IMR-90 (cell line): ENCODE measurements around the gene CARS2. TPM values are rescaled to one million over a fixed set of nuclear protein-coding genes. Genes with fewer than 3 reads are reported as not detected.

ENCODE experiments used
- ATAC-seq: fragments of 200-7000 bp; cut with Tn5 transposase; 2 replicates; pipeline ENCODE4 v1.9.1; 2020; ENCODE audit warnings: low read depth, mild to moderate bottlenecking, moderate library complexity
- BruUV-seq: library from RNA; stranded (reverse); fragments of 400-500 nt; replicated peaks from 2 replicates; lab custom pipeline; 2021; lab: Mats Ljungman, UMichigan
- CTCF ChIA-PET: fragments of 300-600 bp; formaldehyde crosslinking; extraction: SDS; loops from one replicate; lab custom pipeline; 2021; ENCODE audit warnings: antibody characterized with exemption; lab: Yijun Ruan, JAX
- POLR2A ChIA-PET: fragments of 300-600 bp; sonication (Branson Sonifier 250); formaldehyde crosslinking; loops from one replicate; lab custom pipeline; 2022; ENCODE audit warnings: antibody characterized with exemption; ENCODE audit not compliant: unreplicated experiment; lab: Charles Lee
- DNase-seq: peaks from one replicate; pipeline ENCODE4 v3.0.0; 2013
- H2AFZ ChIP-seq: replicated peaks from 2 replicates; pipeline ENCODE3; 2013; ENCODE audit warnings: low read length, mild to moderate bottlenecking; ENCODE audit not compliant: poor library complexity
- H2AK5ac ChIP-seq: 2 replicates; pipeline ENCODE4 v1.6.1; 2013; ENCODE audit warnings: low read depth, low read length, inconsistent platforms
- H2AK9ac ChIP-seq: replicated peaks from 2 replicates; pipeline ENCODE3; 2013; ENCODE audit warnings: mild to moderate bottlenecking, low read depth, low read length, moderate library complexity; ENCODE audit not compliant: poor library complexity
- H2BK120ac ChIP-seq: 2 replicates; pipeline ENCODE4 v1.6.1; 2013; ENCODE audit warnings: low read depth, low read length, inconsistent platforms
- H2BK15ac ChIP-seq: 3 replicates; pipeline ENCODE4 v1.6.1; 2013; ENCODE audit warnings: low read depth, low read length, inconsistent platforms
- H2BK20ac ChIP-seq: 2 replicates; pipeline ENCODE4 v1.6.1; 2013; ENCODE audit warnings: low read depth, mild to moderate bottlenecking, inconsistent platforms, low read length, moderate library complexity
- H2BK5ac ChIP-seq: 2 replicates; pipeline ENCODE4 v1.6.1; 2013; ENCODE audit warnings: mild to moderate bottlenecking, low read depth, low read length, inconsistent platforms; ENCODE audit not compliant: poor library complexity, severe bottlenecking
- H3K14ac ChIP-seq: replicated peaks from 2 replicates; pipeline ENCODE4 v1.6.1; 2013; ENCODE audit warnings: low read depth, low read length, inconsistent platforms
- H3K18ac ChIP-seq: 2 replicates; pipeline ENCODE4 v1.6.1; 2013; ENCODE audit warnings: low read depth, low read length, control low read depth
- H3K23ac ChIP-seq: 2 replicates; pipeline ENCODE4 v1.6.1; 2013; ENCODE audit warnings: low read depth, low read length, inconsistent platforms
- H3K27ac ChIP-seq: 2 replicates; pipeline ENCODE4 v1.5.1; 2013; ENCODE audit warnings: mild to moderate bottlenecking, control low read depth, low read length; ENCODE audit not compliant: insufficient read depth
- H3K27me3 ChIP-seq: 2 replicates; pipeline ENCODE4 v1.6.1; 2013; ENCODE audit warnings: low read length; ENCODE audit not compliant: control insufficient read depth, insufficient read depth
- H3K36me3 ChIP-seq: 2 replicates; pipeline ENCODE4 v1.6.1; 2013; ENCODE audit warnings: low read length, mixed read lengths; ENCODE audit not compliant: control insufficient read depth, insufficient read depth
- H3K4ac ChIP-seq: 2 replicates; pipeline ENCODE4 v1.6.1; 2013; ENCODE audit warnings: low read depth, low read length, inconsistent platforms
- H3K4me1 ChIP-seq: 2 replicates; pipeline ENCODE4 v1.6.1; 2013; ENCODE audit warnings: low read length, mixed read lengths; ENCODE audit not compliant: control insufficient read depth, insufficient read depth
- H3K4me2 ChIP-seq: 2 replicates; pipeline ENCODE4 v1.6.1; 2013; ENCODE audit warnings: low read depth, mild to moderate bottlenecking, control low read depth, low read length, moderate library complexity
- H3K4me3 ChIP-seq: 2 replicates; pipeline ENCODE4 v1.5.1; 2013; ENCODE audit warnings: low read depth, mild to moderate bottlenecking, control low read depth, low read length, moderate library complexity; ENCODE audit not compliant: insufficient read depth
- H3K56ac ChIP-seq: 2 replicates; pipeline ENCODE4 v1.6.1; 2013; ENCODE audit warnings: low read length, inconsistent platforms; ENCODE audit not compliant: insufficient read depth; ENCODE audit errors: extremely low read depth
- H3K79me1 ChIP-seq, 2 experiments: 2 replicates each; pipeline ENCODE4 v1.6.1; 2013; ENCODE audit warnings: low read length in 2 of 2, inconsistent platforms in 1 of 2, low read depth in 1 of 2
- H3K9ac ChIP-seq: 2 replicates; pipeline ENCODE4 v1.6.1; 2013; ENCODE audit warnings: low read depth, low read length, control low read depth
- H3K9me1 ChIP-seq: 2 replicates; pipeline ENCODE4 v1.6.1; 2013; ENCODE audit warnings: low read length, inconsistent platforms; ENCODE audit not compliant: insufficient read depth
- H3K9me3 ChIP-seq: 2 replicates; pipeline ENCODE4 v1.6.1; 2013; ENCODE audit warnings: low read length; ENCODE audit not compliant: control insufficient read depth, insufficient read depth
- H4K20me1 ChIP-seq: 2 replicates; pipeline ENCODE4 v1.6.1; 2013; ENCODE audit warnings: low read length, inconsistent platforms; ENCODE audit not compliant: insufficient read depth
- H4K5ac ChIP-seq: 2 replicates; pipeline ENCODE4 v1.6.1; 2013; ENCODE audit warnings: mild to moderate bottlenecking, low read depth, low read length, control low read depth
- H4K8ac ChIP-seq, 2 experiments: 2 replicates each; pipeline ENCODE4 v1.6.1; 2013; ENCODE audit warnings: low read depth in 2 of 2, low read length in 2 of 2, control low read depth in 1 of 2, inconsistent platforms in 1 of 2
- H4K91ac ChIP-seq: 2 replicates; pipeline ENCODE4 v1.6.1; 2013; ENCODE audit warnings: low read depth, low read length, inconsistent platforms; ENCODE audit not compliant: insufficient read depth
- BHLHE40 ChIP-seq: fragments of 150-350 bp; IDR thresholded peaks from 2 replicates; pipeline ENCODE4 v1.6.1; 2016; ENCODE audit warnings: mild to moderate bottlenecking, low read depth, low read length
- MAFK ChIP-seq: IDR thresholded peaks from 2 replicates; pipeline ENCODE4 v1.6.1; 2012; ENCODE audit warnings: low read depth, low read length, improper control_type of control experiment
- WGBS, 2 experiments: methylation state at CpG; one replicate each; pipeline versions ENCODE4 v1.1.5 to v1.1.7; 2013; ENCODE audit warnings: missing lambda C conversion rate in 2 of 2; ENCODE audit not compliant: insufficient read length in 1 of 2; ENCODE audit errors: extremely low coverage in 2 of 2; 5-methylcytosine and 5-hydroxymethylcytosine counted together
- dilution Hi-C: fragments of 300-500 bp; cut with HindIII; formaldehyde crosslinking; loops from one replicate; pipeline ENCODE4 v1.14.3; 2018; ENCODE audit warnings: low sequenced_read_pairs; ENCODE audit not compliant: unreplicated experiment
- in situ Hi-C: fragments of 300-500 bp; cut with MboI; formaldehyde crosslinking; loops from 3 replicates; pipeline ENCODE4 v1.14.3; 2019; ENCODE audit warnings: low sequenced_read_pairs, inconsistent platforms, mixed read lengths
- intact Hi-C: fragments of 100-400 bp; cut with micrococcal nuclease; formaldehyde crosslinking; loops from 2 replicates; pipeline ENCODE4 v1.10.0; 2022
- polyA plus RNA-seq, 3 experiments: library from polyadenylated mRNA; depleted of rRNA; stranded (reverse); fragments of >200 nt; gene quantifications; 2 replicates each; pipeline ENCODE4 v1.2.3, GENCODE V29; 2012; ENCODE audit warnings: low replicate concordance in 1 of 3
- total RNA-seq: library from RNA; depleted of rRNA; stranded (reverse); fragments of >200 nt; gene quantifications from 2 replicates; pipeline ENCODE4 v1.2.3, GENCODE V29; 2012

The CARS2 gene
- total and polyA plus RNA-seq, 2 of the 4 experiments (the other 2 are of a cell fraction) = 76.2 to 76.4 TPM

DNA sequence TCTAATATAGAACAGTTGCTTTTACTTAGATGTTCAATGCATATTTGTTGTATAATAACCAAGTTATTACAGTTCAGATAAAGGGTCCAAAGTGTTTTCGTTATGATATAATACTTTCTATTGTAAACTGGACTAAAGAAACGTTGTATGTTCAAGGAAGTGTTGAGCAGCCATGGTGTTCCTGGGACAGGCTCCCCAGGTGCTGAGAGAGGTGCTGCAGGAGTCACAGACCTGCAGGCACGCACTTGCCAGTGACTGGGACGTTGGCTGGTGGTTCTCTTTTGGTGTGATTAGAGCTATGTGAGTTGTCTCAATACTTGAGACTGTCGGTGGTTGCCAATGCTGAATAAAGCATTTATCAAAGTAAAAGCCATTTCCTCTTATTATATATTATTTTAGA is 17.1 kb upstream of the CARS2 start:
- no peak for DNase-seq
- in situ Hi-C loops = no loop called here
- no peak overlapping the region for H3K23ac ChIP-seq
- no peak overlapping the region for H3K4me3 ChIP-seq
- H2BK120ac ChIP-seq = no peak overlapping the region
- H2AFZ ChIP-seq = no peak overlapping the region
- H3K9ac ChIP-seq = no peak overlapping the region
- intact Hi-C loops = no loop called here
- ATAC-seq = no peak
- peaks cover 7 to 44% of the 10 kb centered on the region in 2 experiments; a peak in 3 of 4 replicates for H3K79me1 ChIP-seq
- no peak overlapping the region for H3K4ac ChIP-seq
- H3K14ac ChIP-seq = no peak overlapping the region
- TF ChIP-seq BHLHE40 (no peak), MAFK (no peak)
- no TSS peak for BruUV-seq
- H3K4me1 ChIP-seq = 0 out of 2 replicates have a peak, but pooled peaks cover 2% of the 10 kb centered on the region
- H4K91ac ChIP-seq = no peak overlapping the region
- 80% methylated on average over 1 of the region's 5 CpGs; no CpG with 5 or more reads in 1 of the 2 experiments for WGBS, 2 experiments
- no peak overlapping the region for H2BK15ac ChIP-seq
- H2AK5ac ChIP-seq = no peak overlapping the region
- no peak overlapping the region for H2BK20ac ChIP-seq
- H4K20me1 ChIP-seq = peaks cover 19% of the 10 kb centered on the region
- H4K5ac ChIP-seq = no peak overlapping the region
- H3K18ac ChIP-seq = no peak overlapping the region
- no peak overlapping the region for H3K4me2 ChIP-seq
- peaks cover 14% of the 10 kb centered on the region; the same call in 1 of the 2 replicates for H3K9me1 ChIP-seq
- no peak overlapping the region for H2BK5ac ChIP-seq
- no peak overlapping the region for H3K27ac ChIP-seq
- no peak overlapping the region for H2AK9ac ChIP-seq
- no peaks in the 10 kb centered on the region for H3K9me3 ChIP-seq
- no peaks in the 10 kb centered on the region for H3K27me3 ChIP-seq
- H3K56ac ChIP-seq = no peak overlapping the region
- ChIA-PET POLR2A (no interaction called here), CTCF (no interaction called here)
- peaks cover 15% of the 10 kb centered on the region for H3K36me3 ChIP-seq
- dilution Hi-C loops = no loop called here
- no peak overlapping the region for H4K8ac ChIP-seq
